Measurements from ENCODE around the gene ITGA7. TPM values are rescaled to one million over a fixed set of nuclear protein-coding genes. Genes with fewer than 3 reads are reported as not detected.

ITGA7 gene
- total and polyA plus RNA-seq, 2 of the 8 experiments (the other 6 are each of a cell fraction or from before 2014, with no cell fraction given) = 57.6 to 86.1 TPM

GRCh38 chr12:55679691-55680090 lies 28.0 kb downstream of the ITGA7 start:
- Histone ChIP-seq H3K9me3 (ENCODE audit: insufficient read depth in 2 of 2, low read depth in 1 of 2, low read length in 1 of 2) (no peaks in the 10 kb centered on the region), H2AFZ (ENCODE audit: low read length) (no peak overlapping the region), H3K79me2 (ENCODE audit: control insufficient read depth in 1 of 2, insufficient read depth in 2 of 2, low read length in 2 of 2) (no peaks in the 10 kb centered on the region), H3K79me1 (ENCODE audit: low read depth, low read length) (no peaks in the 10 kb centered on the region), H4K20me1 (replicated peaks in 1 of 2; ENCODE audit: control insufficient read depth in 1 of 2, insufficient read depth in 2 of 2, low read length in 2 of 2) (no peaks in the 10 kb centered on the region), H3K27ac (ENCODE audit: low read depth, low read length) (no peak overlapping the region), H4K5ac (ENCODE audit: insufficient read length, low read depth, low read length) (no peak overlapping the region), H2BK5ac (ENCODE audit: low read depth, low read length) (no peak overlapping the region), H3K27me3 (replicated peaks in 1 of 4; ENCODE audit: control insufficient read depth in 3 of 4, extremely low read depth in 1 of 4, insufficient read depth in 3 of 4, low read length in 3 of 4) (no peaks in the 10 kb centered on the region), H3K4ac (replicated peaks; ENCODE audit: insufficient read length, low read depth, low read length) (no peak overlapping the region), H3K23me2 (ENCODE audit: low read depth, low read length) (no peaks in the 10 kb centered on the region), H3K4me3 (ENCODE audit: extremely low read depth in 1 of 4, insufficient read depth in 2 of 4, low read depth in 3 of 4, low read length in 4 of 4) (no peak overlapping the region), H3K14ac (ENCODE audit: insufficient read length) (no peak overlapping the region), H2BK120ac (replicated peaks; ENCODE audit: low read depth, low read length) (no peak overlapping the region), H2BK12ac (ENCODE audit: low read depth, low read length) (0 out of 2 replicates have a peak overlapping the region, but pooled peaks have one; percentile 68), H4K8ac (ENCODE audit: extremely low read depth, insufficient read depth, low read length) (no peak overlapping the region), H4K91ac (replicated peaks; ENCODE audit: insufficient read length, low read length) (no peak overlapping the region), H3K9ac (replicated peaks in 1 of 4; ENCODE audit: extremely low read depth in 1 of 4, low read depth in 3 of 4, low read length in 3 of 4) (no peak overlapping the region), H3K18ac (ENCODE audit: extremely low read depth, low read length) (no peak overlapping the region), H3K4me2 (ENCODE audit: insufficient read depth in 1 of 2, low read depth in 2 of 2, low read length in 2 of 2) (no peak overlapping the region), H3K4me1 (replicated peaks in 1 of 4; ENCODE audit: control insufficient read depth in 3 of 4, insufficient read depth in 4 of 4, low read length in 3 of 4) (peaks cover 0 to 12% (median 5%) of the 10 kb centered on the region in 4 experiments; a peak in 4 of 7 replicates), H2BK15ac (ENCODE audit: low read length) (no peak overlapping the region), H3K36me3 (ENCODE audit: control insufficient read depth in 2 of 4, insufficient read depth in 4 of 4, low read length in 3 of 4) (no peaks in the 10 kb centered on the region), H2BK20ac (ENCODE audit: low read length) (no peak overlapping the region), H3K56ac (replicated peaks; ENCODE audit: insufficient read length, low read depth, low read length) (no peak overlapping the region), H2AK5ac (ENCODE audit: low read depth, low read length) (no peak overlapping the region), H3K23ac (ENCODE audit: insufficient read length) (no peak overlapping the region)
- FAIRE-seq = no peak
- POLR2A ChIA-PET (ENCODE audit: partially characterized antibody) = no interaction called here
- no peak for DNase-seq (ENCODE audit: low read depth in 1 of 2, low spot score in 2 of 2)
- 83% methylated on average over 5 of the region's 5 CpGs; no CpG with 5 or more reads in 1 of the 2 experiments for WGBS, 2 experiments (ENCODE audit: extremely low coverage in 1 of 2, insufficient coverage in 1 of 2, insufficient read length in 1 of 2, insufficient replicate concordance in 2 of 2, low coverage in 1 of 2, low lambda C conversion rate in 2 of 2, missing lambda C conversion rate in 1 of 2)
- TF ChIP-seq FOSL1 (IDR thresholded peaks at IDR 0.05; ENCODE audit: insufficient read depth, low read depth, low read length) (no peak), TAF7 (optimal IDR thresholded peaks at IDR 0.05; ENCODE audit: borderline replicate concordance, low read depth, low read length) (no peak), ZNF274 (IDR thresholded peaks at IDR 0.05; ENCODE audit: borderline replicate concordance, extremely low read depth, low read length) (no peak)
- CTCF ChIA-PET (ENCODE audit: partially characterized antibody) = no interaction called here
